SH-SY5Y (cell line): ENCODE data around the gene EDC3.

ENCODE experiments used
- GATA2 ChIP-seq: IDR thresholded peaks from 2 replicates; pipeline ENCODE4 v1.6.1; 2011; ENCODE audit warnings: mild to moderate bottlenecking, low read depth, low read length
- GATA3 ChIP-seq: IDR thresholded peaks from 2 replicates; pipeline ENCODE4 v1.6.1; 2011; ENCODE audit warnings: low read depth, mild to moderate bottlenecking, low read length, moderate library complexity

DNA sequence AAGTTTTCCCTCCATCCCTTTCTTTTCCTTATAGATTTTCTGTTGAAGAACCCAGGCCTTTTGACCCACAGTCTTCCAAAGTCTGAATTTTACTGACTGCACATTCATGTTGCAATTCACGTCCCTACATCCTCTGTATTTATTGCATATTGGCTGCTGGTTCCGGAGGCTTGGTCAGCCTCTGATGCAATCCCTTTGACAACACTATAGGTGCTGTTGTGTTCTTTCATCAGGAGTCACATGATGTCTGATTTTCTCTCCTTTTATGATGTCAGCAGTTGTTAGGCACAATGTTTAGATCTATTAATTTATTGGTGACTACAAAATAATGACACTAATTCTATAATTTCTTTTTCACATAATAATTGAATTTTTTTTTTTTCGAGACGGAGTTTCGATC, 20.8 kb upstream of the EDC3 start:
- TF ChIP-seq GATA3 (no peak), GATA2 (no peak)
